ENCODE measurements around the gene PAQR4.

Gene PAQR4

GRCh38 chr16:3022208-3022683 is 53.1 kb downstream of the PAQR4 start:
- Histone ChIP-seq H3K27ac (ENCODE audit: low read length) (peak overlapping the region; percentile 93), H3K9me3 (ENCODE audit: insufficient read depth, low read depth, low read length) (no peaks in the 10 kb centered on the region), H3K27me3 (ENCODE audit: insufficient read depth, low read length) (peaks cover 2% of the 10 kb centered on the region; the same call in 1 of the 2 replicates), H3K4me3 (ENCODE audit: low read length) (peak overlapping the region; percentile 92), H3K9ac (ENCODE audit: low read depth, low read length) (peak overlapping the region; percentile 97; the same call in 1 of the 2 replicates), H3K4me1 (ENCODE audit: insufficient read depth, low read length) (peaks cover 13% of the 10 kb centered on the region), H3K36me3 (ENCODE audit: insufficient read depth, low read depth, low read length) (peaks cover 31% of the 10 kb centered on the region)

DNA sequence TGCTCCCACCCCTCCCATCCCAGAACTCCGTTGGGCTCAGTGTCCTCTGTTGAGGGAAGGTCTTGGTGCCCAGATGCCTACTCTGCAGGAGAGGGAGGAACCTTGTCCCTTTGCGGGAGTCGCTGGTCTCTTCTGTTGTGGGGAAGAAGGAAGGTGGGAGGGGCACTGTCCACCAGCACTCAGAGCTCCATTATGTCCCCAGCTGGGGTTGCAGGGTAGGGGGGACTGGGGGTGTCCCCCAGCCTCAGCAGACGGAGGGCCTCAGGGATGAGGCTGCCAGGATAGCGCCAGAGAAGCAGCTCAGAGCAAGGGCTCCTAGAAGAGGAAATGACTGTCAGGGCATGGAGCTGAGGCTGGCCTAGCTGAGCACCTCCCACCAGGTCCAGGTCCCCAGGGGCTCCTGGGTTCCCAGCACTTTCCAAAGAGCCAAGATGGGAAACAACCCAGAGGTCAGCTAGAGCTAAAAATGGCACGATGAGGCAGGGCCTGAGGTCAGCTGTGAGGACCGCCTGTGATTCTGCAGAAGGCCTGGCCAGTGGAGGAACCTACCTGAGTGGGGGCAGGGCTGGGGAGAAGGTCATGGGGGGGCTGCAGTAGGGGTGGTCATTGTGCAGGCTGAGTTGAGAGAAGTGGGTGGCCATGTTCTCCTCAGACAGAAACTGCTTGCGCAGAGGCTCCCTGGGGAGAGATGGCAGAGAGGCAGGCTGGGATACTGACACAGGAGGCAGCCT is 53.7 kb downstream of the PAQR4 start:
- Histone ChIP-seq H3K27ac (ENCODE audit: low read length) (peak overlapping the region; percentile 93), H3K27me3 (ENCODE audit: insufficient read depth, low read length) (no peaks in the 10 kb centered on the region; the same call in 1 of the 2 replicates), H3K9me3 (ENCODE audit: insufficient read depth, low read depth, low read length) (no peaks in the 10 kb centered on the region), H3K9ac (ENCODE audit: low read depth, low read length) (peak overlapping the region; percentile 97; the same call in 1 of the 2 replicates), H3K4me3 (ENCODE audit: low read length) (peak overlapping the region; percentile 92), H3K4me1 (ENCODE audit: insufficient read depth, low read length) (peaks cover 13% of the 10 kb centered on the region), H3K36me3 (ENCODE audit: insufficient read depth, low read depth, low read length) (peaks cover 33% of the 10 kb centered on the region)

Measured in iPS-20b (cell line).